HG03342 (cell line): ENCODE results near the gene DOCK9.

Source experiments
- ATAC-seq: cut with Tn5 transposase; IDR thresholded peaks from one replicate; pipeline ENCODE4 v1.9.1; 2021; ENCODE audit warnings: mild to moderate bottlenecking, moderate library complexity; ENCODE audit not compliant: unreplicated experiment

Gene DOCK9

GRCh38 chr13:98976338-98976737 lies 1.5 kb downstream of the DOCK9 start:
- no peak for ATAC-seq

DNA sequence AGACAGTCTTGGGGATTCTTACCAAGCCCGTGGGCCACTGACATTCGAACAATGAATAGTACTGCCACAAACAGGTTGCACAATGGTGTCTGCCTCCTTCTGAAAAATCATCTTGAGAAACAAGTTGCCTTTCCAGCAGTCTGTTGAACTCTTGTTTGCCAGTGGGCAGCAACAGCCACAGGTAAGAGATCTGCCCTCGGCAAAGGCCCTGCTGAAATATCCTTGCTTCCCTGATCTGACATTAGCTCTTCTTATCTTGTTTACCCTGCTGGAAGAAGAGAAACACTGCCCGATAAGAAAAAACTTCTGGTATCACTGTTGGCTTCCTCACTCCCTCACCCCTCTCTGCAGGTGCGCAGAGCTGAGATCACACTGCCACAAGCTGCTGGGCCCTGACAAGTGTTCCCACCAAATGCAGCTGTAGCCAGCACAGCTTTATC lies 2.0 kb downstream of the DOCK9 start:
- ATAC-seq: no peak

DNA sequence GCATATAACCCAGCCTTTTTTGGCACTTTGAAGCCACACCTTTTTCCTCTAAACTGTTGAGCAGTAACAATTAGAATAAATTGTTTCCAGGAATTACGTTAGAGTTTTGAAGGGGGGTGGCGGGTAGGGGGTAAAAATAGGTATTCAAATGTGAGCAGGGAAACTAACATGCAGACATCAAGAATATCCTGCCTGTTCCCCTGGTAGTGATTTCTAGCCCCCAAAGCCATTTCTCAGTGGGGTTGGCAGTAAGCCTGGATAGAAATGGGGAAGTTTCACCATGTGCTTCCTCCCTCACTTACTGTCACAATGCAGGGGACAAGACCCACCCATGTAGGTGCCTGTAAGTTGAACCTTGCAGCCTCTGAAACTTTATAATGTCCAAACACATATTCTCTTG lies 3.8 kb downstream of the DOCK9 start:
- no peak for ATAC-seq

DNA sequence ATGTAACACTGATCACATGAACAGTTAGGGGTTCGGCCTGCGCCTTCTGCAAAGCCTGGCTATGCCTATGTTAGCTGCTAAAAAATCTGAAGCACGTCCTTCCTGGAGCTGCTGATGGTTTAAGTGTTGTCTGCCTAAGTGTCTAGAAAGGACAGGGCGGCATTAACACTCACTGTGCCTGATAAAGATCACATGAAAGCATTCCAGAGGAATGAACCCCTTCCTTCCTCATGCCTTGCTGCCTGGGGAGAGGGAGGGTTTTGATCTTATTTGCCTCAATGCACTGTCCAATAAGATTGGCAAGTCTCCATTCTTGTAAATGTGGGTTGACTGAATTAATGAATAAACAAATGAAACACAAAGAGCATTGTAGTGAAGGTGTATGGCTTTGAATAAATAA lies 5.2 kb downstream of the DOCK9 start:
- no peak for ATAC-seq

DNA sequence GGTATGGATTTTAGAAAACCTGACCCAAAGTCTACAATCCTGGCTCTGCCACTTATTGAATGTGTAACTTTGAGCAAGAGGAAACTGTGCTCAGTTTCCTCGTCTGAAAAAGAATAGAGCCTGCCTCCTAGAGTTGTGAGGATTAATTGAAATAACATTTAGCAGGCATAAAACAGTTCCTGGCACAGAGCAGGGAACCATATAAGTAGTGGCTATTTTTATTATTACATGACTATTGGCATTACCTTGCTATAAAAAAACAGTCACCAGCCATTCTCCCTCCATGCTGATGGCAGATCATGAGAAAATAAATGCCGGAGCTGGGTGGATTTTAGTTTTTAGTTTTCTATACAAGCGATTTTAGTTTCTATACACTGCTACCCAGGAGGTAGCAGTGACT lies 5.8 kb downstream of the DOCK9 start:
- ATAC-seq: no peak

- no peak for ATAC-seq
These were observed 7.5 kb downstream of the DOCK9 start for GRCh38 chr13:98970330-98970729.

DNA sequence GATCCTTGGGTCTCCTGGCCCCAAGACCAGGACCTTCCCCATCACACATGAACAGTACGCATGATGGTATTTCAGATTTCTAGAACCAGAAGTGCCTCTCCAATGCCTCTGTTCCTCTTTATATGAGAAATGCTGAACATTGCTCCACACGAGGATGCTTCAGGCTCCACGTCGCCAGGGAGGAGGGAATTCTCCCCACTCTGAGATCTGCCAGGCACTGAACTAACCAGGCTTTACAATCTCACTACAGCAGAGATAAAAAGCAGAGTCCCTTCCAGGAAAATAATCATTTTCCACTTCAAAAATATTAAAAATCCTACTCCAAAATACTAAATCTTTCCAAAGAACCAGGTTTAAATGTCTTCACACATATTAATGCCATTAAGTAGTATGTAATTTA lies 10.4 kb downstream of the DOCK9 start:
- ATAC-seq: no peak

- no peak for ATAC-seq
These were observed 11.8 kb downstream of the DOCK9 start for GRCh38 chr13:98966019-98966418.

GRCh38 chr13:98965325-98965724 lies 12.5 kb downstream of the DOCK9 start:
- ATAC-seq: no peak

DNA sequence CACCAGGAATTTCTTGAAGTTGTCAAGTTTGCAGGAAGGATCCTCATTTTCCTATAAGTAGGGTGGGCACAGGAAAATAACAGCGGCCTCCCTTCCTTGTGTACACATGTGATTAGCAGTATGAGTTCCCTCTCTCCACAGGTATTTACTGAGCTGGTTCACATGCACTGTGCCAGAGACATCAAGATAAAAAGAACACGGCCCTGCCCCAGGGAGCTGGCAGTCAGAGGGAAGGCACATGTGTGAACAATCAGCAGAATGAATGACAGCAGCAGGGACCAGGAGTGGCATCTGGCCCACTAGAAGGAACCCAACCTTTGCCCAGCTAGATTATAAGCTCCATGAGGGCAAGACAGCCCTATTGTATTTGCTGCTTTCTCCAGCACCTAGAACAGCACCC lies 13.9 kb downstream of the DOCK9 start:
- no peak for ATAC-seq

- ATAC-seq: no peak
These were observed 14.8 kb downstream of the DOCK9 start for GRCh38 chr13:98962901-98963590.

DNA sequence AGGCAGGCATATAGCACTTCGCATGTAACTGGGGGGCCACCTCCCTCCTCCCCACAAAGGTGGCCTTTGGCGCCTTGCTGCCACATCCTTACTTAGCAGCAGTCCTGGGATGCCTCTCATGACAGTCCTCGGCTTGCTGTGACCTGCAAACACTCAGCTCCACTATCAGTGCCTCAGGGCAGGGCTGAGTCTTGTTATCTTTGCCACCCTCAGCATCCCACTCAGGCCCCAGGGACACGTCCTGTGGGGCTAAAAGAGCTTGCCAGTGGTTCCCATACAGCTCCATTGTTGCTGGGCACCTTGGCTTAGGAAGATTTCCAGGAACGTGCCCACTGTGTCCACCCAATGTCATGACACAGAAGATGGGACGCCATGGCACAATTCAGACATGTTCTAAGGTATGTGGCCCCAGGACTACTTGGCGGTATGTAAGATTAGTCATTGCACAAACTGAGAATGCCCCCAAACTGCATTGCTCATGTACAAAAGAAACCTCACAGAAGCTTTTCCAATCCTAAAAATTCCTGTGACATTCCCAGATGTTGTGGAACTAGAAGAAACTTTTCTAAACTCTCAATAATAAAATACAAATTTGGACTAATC lies 16.3 kb downstream of the DOCK9 start:
- ATAC-seq: no peak

- no peak for ATAC-seq
These were observed 17.0 kb downstream of the DOCK9 start for GRCh38 chr13:98960606-98961502.

DNA sequence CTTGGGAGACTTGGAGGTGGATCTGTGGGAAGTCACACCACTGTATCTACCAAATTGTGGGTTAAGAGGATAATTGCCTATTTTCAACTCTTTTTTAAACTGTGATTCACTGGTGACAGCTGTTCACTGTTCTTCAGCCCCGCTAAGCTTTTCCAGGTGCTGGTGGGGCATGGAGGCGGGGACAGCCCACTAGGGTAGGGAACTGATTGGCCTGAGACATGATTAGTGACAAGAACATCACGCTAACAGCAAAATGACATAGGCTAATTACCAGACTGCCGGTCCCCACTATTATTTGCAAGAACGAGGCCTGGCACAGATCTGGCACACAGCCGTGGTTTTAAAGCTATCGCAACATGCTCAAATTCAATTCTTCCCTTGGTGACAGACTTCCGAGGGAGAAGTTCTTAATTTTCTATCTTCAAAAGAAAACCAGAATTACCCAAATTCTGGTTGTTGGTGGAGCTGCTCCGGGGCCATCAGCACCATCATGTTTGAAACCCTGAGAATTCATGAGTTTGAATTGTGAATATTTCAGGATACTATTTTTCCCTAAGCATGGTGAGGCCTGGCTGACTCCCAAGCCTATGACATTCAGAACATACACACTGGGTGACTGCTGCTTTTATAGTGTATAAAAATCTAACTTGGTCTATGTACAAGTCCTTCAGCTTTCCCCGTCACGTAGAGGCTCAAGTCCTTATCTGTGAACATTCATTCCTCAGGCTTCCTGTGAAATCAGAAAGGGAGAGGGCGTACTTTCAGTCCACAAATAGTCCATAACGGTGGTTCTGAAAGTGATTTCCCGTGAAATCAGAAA lies 17.9 kb downstream of the DOCK9 start:
- ATAC-seq: no peak

- ATAC-seq: no peak
These were observed 18.6 kb downstream of the DOCK9 start for GRCh38 chr13:98959291-98959690.

DNA sequence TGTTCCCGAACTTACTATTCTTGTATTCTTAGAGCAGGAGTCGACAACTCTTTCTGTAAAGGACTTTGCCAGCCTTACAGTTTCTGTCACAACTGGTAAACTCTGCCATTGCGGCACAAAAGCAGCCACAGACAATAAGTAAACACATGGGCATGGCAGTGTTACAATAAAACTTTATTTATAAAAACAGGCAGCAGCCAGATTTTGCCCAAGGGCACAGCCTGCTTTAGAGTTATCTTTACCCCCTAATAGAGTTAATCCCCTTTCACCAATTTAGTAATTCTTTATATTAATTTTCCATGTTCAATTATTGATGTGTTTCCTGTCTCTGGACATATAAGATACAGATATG lies 19.4 kb downstream of the DOCK9 start:
- no peak for ATAC-seq

DNA sequence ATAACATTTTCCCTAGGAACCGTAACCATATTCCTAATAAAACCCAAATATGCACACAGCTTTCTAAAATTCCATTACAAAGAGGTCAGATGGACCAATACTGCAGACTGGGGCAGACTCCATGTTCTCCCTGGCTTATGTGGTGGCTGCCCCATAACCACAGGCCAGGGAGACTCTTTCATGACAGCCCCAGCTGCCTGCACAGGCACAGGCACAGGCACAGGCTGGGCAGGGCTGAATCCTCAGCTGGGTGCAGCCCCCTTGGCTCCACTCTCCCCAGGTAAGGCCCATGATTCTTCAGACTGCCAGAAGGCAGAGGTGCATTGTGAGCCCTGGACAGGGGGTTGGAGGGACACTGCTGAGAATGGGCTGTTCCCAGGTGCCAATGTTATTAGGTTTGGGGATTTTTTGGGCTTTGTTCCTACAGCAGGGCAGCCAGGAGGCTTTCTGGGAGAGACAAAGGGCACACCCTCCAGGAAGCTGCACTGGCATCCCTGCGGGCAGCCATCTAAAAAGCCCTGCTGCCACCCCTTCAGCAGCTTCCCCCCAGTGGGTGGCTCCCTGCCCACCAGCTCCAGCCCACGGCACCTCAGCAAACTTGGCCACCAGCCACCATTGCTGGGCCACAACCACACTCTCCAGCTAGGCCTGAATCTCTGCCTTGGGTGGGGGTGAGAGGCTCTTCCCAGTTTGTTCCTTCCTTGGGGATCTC lies 20.0 kb downstream of the DOCK9 start:
- ATAC-seq: no peak

GRCh38 chr13:98955336-98955735 lies 22.5 kb downstream of the DOCK9 start:
- no peak for ATAC-seq

DNA sequence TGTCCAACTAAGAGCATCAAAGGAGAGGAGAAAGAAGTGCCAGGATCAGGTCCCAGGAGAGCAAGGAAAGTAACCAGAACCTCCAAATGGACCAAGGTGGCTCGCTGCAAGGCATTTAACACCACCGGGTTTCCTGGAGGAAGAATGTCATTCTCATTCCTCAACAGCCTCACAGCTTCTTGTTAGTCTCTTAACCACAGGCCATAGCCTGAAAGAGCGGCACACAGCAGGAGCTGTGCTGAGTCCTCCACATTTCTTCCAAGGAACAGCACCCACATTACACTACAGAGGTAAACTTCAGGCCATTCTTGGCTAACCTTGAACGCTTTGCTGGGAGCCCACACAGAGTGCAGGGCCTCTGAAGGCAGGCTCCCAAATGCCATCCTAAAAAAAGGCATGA lies 23.6 kb downstream of the DOCK9 start:
- ATAC-seq: no peak

GRCh38 chr13:98951266-98951665 lies 26.6 kb downstream of the DOCK9 start:
- no peak for ATAC-seq
